Activated B cell treated with CpG ODN at 0.5 μM for 24 hours (primary cell): ENCODE measurements around the gene KRT86. TPM values are rescaled to one million over a fixed set of nuclear protein-coding genes. Genes with fewer than 3 reads are reported as not detected.

Experiments
- ATAC-seq: fragments of 200-7000 bp; cut with Tn5 transposase; one replicate; pipeline ENCODE4 v1.10.0; 2021; ENCODE audit warnings: low read depth, mild to moderate bottlenecking, moderate library complexity
- CTCF ChIA-PET: fragments of 350-600 bp; sonication (Branson Sonifier 250); formaldehyde crosslinking; loops from one replicate; lab custom pipeline; 2021; ENCODE audit warnings: antibody characterized with exemption; lab: Charles Lee
- POLR2A ChIA-PET: fragments of 350-600 bp; sonication (Branson Sonifier 250); formaldehyde crosslinking; loops from one replicate; lab custom pipeline; 2021; ENCODE audit warnings: antibody characterized with exemption; lab: Charles Lee
- DNase-seq: peaks from one replicate; pipeline ENCODE4 v3.0.0; 2022
- H3K27ac Mint-ChIP-seq: one replicate; pipeline ENCODE4 v1.8.0; 2020; ENCODE audit warnings: mixed read lengths
- H3K27me3 Mint-ChIP-seq: one replicate; pipeline ENCODE4 v1.8.0; 2021; ENCODE audit warnings: mixed read lengths
- H3K36me3 Mint-ChIP-seq: one replicate; pipeline ENCODE4 v1.8.0; 2021; ENCODE audit warnings: low read depth, mixed read lengths
- H3K4me1 Mint-ChIP-seq: one replicate; pipeline ENCODE4 v1.8.0; 2021; ENCODE audit warnings: mixed read lengths
- H3K4me3 Mint-ChIP-seq: one replicate; pipeline ENCODE4 v1.8.0; 2020; ENCODE audit warnings: mild to moderate bottlenecking, mixed read lengths
- H3K9me3 Mint-ChIP-seq: one replicate; pipeline ENCODE4 v1.8.0; 2020; ENCODE audit warnings: mixed read lengths
- CTCF ChIP-seq: fragments of 200-600 bp; IDR thresholded peaks from one replicate; pipeline ENCODE4 v1.8.0; 2022; ENCODE audit warnings: antibody characterized with exemption, mild to moderate bottlenecking
- intact Hi-C: fragments of 100-400 bp; cut with micrococcal nuclease; formaldehyde crosslinking; loops from one replicate; pipeline ENCODE4 v1.15.1; 2024
- total RNA-seq: library from RNA; stranded (reverse); gene quantifications from 2 replicates; pipeline ENCODE4 v1.2.3, GENCODE V29; 2022

KRT86 gene
- total RNA-seq, 1 donor from 2014 or later, result not detected

- ATAC-seq, result no peak
- Mint-ChIP-seq H3K27ac (no peak overlapping the region), H3K9me3 (no peaks in the 10 kb centered on the region), H3K36me3 (no peaks in the 10 kb centered on the region), H3K4me1 (peaks cover 4% of the 10 kb centered on the region), H3K4me3 (no peak overlapping the region), H3K27me3 (peaks cover 48% of the 10 kb centered on the region)
- POLR2A ChIA-PET, result no interaction called here
- intact Hi-C loops, result loop anchor here (1.0 kb wide), 2 partner anchors 48 to 57 kb away; no protein-coding TSS in a partner anchor
- no peak for DNase-seq
- TF ChIP-seq CTCF, result no peak
- CTCF ChIA-PET, result interaction anchor here (0.6 to 1.2 kb wide), 11 partner anchors 10 to 126 kb away, joined by 3 to 6 read pairs (median 3); no protein-coding TSS in a partner anchor
These were observed 5.2 kb downstream of the KRT86 start for GRCh38 chr12:52279422-52280318.

- no peak for DNase-seq
- intact Hi-C loops, result no loop called here
- Mint-ChIP-seq H3K27ac (no peak overlapping the region), H3K27me3 (peaks cover 44% of the 10 kb centered on the region), H3K36me3 (no peaks in the 10 kb centered on the region), H3K4me1 (peaks cover 4% of the 10 kb centered on the region), H3K9me3 (no peaks in the 10 kb centered on the region), H3K4me3 (no peak overlapping the region)
- TF ChIP-seq CTCF, result no peak
- ChIA-PET POLR2A (no interaction called here), CTCF (no interaction called here)
- ATAC-seq, result no peak
These were observed 5.9 kb downstream of the KRT86 start for GRCh38 chr12:52280319-52280795.

GRCh38 chr12:52280796-52281560 is 6.5 kb downstream of the KRT86 start:
- CTCF ChIA-PET, result interaction anchor here (0.9 kb wide), 1 partner anchor 91 kb away, joined by 3 read pairs; no protein-coding TSS in a partner anchor

GRCh38 chr12:52284562-52285171 is 10.2 kb downstream of the KRT86 start:
- H3K4me3 Mint-ChIP-seq, result no peak overlapping the region
- DNase-seq (no peak), ATAC-seq (no peak)
- peaks cover 20% of the 10 kb centered on the region for H3K27me3 Mint-ChIP-seq
- no peak for TF ChIP-seq CTCF
- no peaks in the 10 kb centered on the region for H3K9me3 Mint-ChIP-seq
- peaks cover 4% of the 10 kb centered on the region for H3K4me1 Mint-ChIP-seq
- ChIA-PET CTCF (no interaction called here), POLR2A (no interaction called here)
- H3K27ac Mint-ChIP-seq, result no peak overlapping the region
- intact Hi-C loops, result no loop called here
- H3K36me3 Mint-ChIP-seq, result no peaks in the 10 kb centered on the region

More at GRCh38 chr12:52280796-52281560, 6.5 kb downstream of the KRT86 start:
- ATAC-seq (no peak), DNase-seq (no peak)
- TF ChIP-seq CTCF, result no peak
- POLR2A ChIA-PET, result no interaction called here
- Mint-ChIP-seq H3K4me3 (no peak overlapping the region), H3K36me3 (no peaks in the 10 kb centered on the region), H3K4me1 (peaks cover 4% of the 10 kb centered on the region), H3K27ac (no peak overlapping the region), H3K27me3 (peaks cover 40% of the 10 kb centered on the region), H3K9me3 (no peaks in the 10 kb centered on the region)
- intact Hi-C loops, result no loop called here
